Peyer's patch (tissue), 4 donors: ENCODE results near the gene PAPSS2.

Source experiments
- POLR2A ChIP-seq, 2 donors: fragments of 450-650 bp; IDR thresholded peaks; one replicate each; pipeline ENCODE4 v1.5.1; 2017; ENCODE audit warnings: antibody characterized with exemption in 2 of 2, mild to moderate bottlenecking in 2 of 2, moderate library complexity in 2 of 2
- TF ChIP-seq, protein P1 (sequence below), 6 experiments: fragments of 450-650 bp in 4 of 6; fragments of 200-600 bp in 2 of 6; sonication (generic) in 1 of 6; IDR thresholded peaks; one replicate each; pipeline ENCODE4 v1.5.1; 2017 to 2019; ENCODE audit warnings: antibody characterized with exemption in 6 of 6, mild to moderate bottlenecking in 3 of 6, moderate library complexity in 1 of 6

DNA sequence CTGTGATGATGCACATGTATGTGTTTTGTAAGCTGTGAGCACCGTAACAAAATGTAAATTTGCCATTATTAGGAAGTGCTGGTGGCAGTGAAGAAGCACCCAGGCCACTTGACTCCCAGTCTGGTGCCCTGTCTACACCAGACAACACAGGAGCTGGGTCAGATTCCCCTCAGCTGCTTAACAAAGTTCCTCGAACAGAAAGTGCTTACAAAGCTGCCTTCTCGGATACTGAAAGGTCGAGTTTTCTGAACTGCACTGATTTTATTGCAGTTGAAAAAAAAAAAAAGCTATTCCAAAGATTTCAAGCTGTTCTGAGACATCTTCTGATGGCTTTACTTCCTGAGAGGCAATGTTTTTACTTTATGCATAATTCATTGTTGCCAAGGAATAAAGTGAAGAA lies 87.2 kb downstream of the PAPSS2 start:
- TF ChIP-seq, protein P1, sequence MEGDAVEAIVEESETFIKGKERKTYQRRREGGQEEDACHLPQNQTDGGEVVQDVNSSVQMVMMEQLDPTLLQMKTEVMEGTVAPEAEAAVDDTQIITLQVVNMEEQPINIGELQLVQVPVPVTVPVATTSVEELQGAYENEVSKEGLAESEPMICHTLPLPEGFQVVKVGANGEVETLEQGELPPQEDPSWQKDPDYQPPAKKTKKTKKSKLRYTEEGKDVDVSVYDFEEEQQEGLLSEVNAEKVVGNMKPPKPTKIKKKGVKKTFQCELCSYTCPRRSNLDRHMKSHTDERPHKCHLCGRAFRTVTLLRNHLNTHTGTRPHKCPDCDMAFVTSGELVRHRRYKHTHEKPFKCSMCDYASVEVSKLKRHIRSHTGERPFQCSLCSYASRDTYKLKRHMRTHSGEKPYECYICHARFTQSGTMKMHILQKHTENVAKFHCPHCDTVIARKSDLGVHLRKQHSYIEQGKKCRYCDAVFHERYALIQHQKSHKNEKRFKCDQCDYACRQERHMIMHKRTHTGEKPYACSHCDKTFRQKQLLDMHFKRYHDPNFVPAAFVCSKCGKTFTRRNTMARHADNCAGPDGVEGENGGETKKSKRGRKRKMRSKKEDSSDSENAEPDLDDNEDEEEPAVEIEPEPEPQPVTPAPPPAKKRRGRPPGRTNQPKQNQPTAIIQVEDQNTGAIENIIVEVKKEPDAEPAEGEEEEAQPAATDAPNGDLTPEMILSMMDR (IDR thresholded peaks at IDR 0.05), result no peak
- TF ChIP-seq POLR2A (IDR thresholded peaks at IDR 0.05), result no peak
